BE2C (cell line): ENCODE data around the gene FAM120B.
"Not testable (repeated sequence)": the region's sequence is repeated elsewhere in the genome, so short reads cannot be mapped to it uniquely, and the experiment has no call there.

Experiments
- DNase-seq: peaks from one replicate; pipeline ENCODE4 v3.0.0-alpha.2; 2020
- H3K27me3 ChIP-seq: fragments of 250-450 bp; sonication (Bioruptor Pico); 2 replicates; pipeline ENCODE4 v1.5.1; 2020; ENCODE audit warnings: mild to moderate bottlenecking
- H3K36me3 ChIP-seq: fragments of 250-450 bp; sonication (Bioruptor Pico); 2 replicates; pipeline ENCODE4 v1.5.1; 2020; ENCODE audit warnings: mild to moderate bottlenecking
- H3K4me1 ChIP-seq: fragments of 250-450 bp; sonication (Bioruptor Pico); 2 replicates; pipeline ENCODE4 v1.5.1; 2020
- H3K4me3 ChIP-seq: 2 replicates; pipeline ENCODE4 v1.5.1; 2011; ENCODE audit warnings: low read depth, low read length
- H3K9me3 ChIP-seq: fragments of 250-450 bp; sonication (Bioruptor Pico); 2 replicates; pipeline ENCODE4 v1.5.1; 2020
- CTCF ChIP-seq: IDR thresholded peaks from 2 replicates; pipeline ENCODE4 v1.5.1; 2012; ENCODE audit warnings: mild to moderate bottlenecking, low read depth, low read length

Gene FAM120B

DNA sequence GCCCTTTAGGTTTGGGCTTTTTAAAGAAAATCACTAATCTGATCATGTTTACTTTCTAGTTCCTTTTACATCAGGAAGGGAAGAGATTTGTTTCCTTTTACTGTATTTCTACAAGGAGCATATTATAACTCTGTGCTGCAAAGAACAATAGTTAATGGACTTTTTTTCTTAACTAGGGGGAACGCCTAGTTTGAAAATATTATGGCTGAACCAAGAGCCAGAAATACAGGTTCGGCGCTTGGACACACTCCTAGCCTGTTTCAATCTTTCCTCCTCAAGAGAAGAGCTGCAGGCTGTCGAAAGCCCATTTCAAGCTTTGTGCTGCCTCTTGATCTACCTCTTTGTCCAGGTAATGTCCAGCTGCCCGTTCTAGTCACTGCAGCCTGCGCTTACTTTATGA is 41.4 kb downstream of the FAM120B start:
- Histone ChIP-seq H3K4me3 (no peak overlapping the region), H3K27me3 (no peaks in the 10 kb centered on the region), H3K36me3 (peaks cover 29% of the 10 kb centered on the region), H3K9me3 (no peaks in the 10 kb centered on the region), H3K4me1 (no peaks in the 10 kb centered on the region)
- DNase-seq, result no peak
- TF ChIP-seq CTCF, result no peak

GRCh38 chr6:170351456-170351855 is 44.9 kb downstream of the FAM120B start:
- not testable (repeated sequence) for H3K9me3 ChIP-seq, H3K4me3 ChIP-seq, H3K4me1 ChIP-seq, DNase-seq, H3K27me3 ChIP-seq
- H3K36me3 ChIP-seq, result peaks cover 29% of the 10 kb centered on the region

- H3K4me1 ChIP-seq, H3K27me3 ChIP-seq, H3K9me3 ChIP-seq, H3K4me3 ChIP-seq, DNase-seq: not testable (repeated sequence)
- H3K36me3 ChIP-seq, result peaks cover 22% of the 10 kb centered on the region
These were observed 48.6 kb downstream of the FAM120B start for GRCh38 chr6:170355190-170355589.

- peaks cover 20% of the 10 kb centered on the region for H3K36me3 ChIP-seq
- H3K4me1 ChIP-seq, result no peaks in the 10 kb centered on the region
- H3K9me3 ChIP-seq, result no peaks in the 10 kb centered on the region
- no peak overlapping the region for H3K4me3 ChIP-seq
- no peak for DNase-seq
- TF ChIP-seq CTCF, result no peak
- H3K27me3 ChIP-seq, result no peaks in the 10 kb centered on the region
These were observed 49.1 kb downstream of the FAM120B start for GRCh38 chr6:170355661-170356060.

DNA sequence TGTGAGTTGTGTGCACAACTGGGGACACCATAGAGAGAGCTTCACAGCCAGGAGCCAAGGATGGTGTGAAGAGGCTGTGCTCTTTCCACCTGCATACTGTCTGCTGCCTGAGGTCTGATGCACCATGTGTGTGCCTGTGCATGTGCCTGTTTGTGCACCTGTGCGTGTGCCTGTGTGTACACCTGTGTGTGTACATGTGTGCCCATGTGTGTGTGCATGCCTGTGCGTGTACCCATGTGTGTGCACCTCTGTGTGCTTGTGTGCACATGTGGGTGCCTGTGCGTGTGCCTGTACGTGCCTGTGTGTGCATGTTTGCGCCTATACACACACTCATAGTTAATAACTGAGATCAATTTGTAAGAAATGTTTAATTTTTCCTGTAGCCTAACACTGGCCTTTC is 51.3 kb downstream of the FAM120B start:
- Histone ChIP-seq H3K9me3 (no peaks in the 10 kb centered on the region), H3K4me3 (no peak overlapping the region), H3K27me3 (no peaks in the 10 kb centered on the region), H3K36me3 (peaks cover 12% of the 10 kb centered on the region), H3K4me1 (no peaks in the 10 kb centered on the region)
- no peak for TF ChIP-seq CTCF
- no peak for DNase-seq

GRCh38 chr6:170358496-170358895 is 51.9 kb downstream of the FAM120B start:
- no peak for TF ChIP-seq CTCF
- H3K9me3 ChIP-seq, result no peaks in the 10 kb centered on the region
- no peaks in the 10 kb centered on the region for H3K27me3 ChIP-seq
- H3K4me3 ChIP-seq, result no peak overlapping the region
- H3K4me1 ChIP-seq, result no peaks in the 10 kb centered on the region
- H3K36me3 ChIP-seq, result peaks cover 12% of the 10 kb centered on the region
- DNase-seq, result no peak

DNA sequence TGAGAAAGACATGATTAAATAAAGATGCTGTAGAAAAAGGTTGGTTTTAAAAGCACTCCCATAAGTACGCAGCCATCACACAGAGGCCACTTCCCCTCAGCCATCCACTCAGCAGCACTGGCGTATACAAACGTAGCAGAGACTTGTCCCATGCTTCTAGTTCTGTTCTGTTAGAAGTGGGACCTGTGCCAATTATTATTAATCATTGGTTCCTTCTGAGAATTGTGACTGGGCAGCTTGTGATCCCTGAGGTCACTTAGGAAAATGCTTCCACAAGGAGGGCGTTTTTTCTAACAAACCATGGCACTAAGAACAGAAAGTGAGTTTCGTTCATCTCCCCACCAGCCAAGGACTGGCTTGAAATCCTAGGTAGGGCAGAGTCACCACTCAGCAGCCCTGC is 53.9 kb downstream of the FAM120B start:
- Histone ChIP-seq H3K4me1 (no peaks in the 10 kb centered on the region), H3K9me3 (no peaks in the 10 kb centered on the region), H3K4me3 (no peak overlapping the region), H3K27me3 (no peaks in the 10 kb centered on the region), H3K36me3 (peaks cover 16% of the 10 kb centered on the region)
- DNase-seq, result no peak
- no peak for TF ChIP-seq CTCF
